Upper lobe of right lung (tissue), 1 donor: ENCODE measurements around the gene ARMC9. TPM values are rescaled to one million over a fixed set of nuclear protein-coding genes. Genes with fewer than 3 reads are reported as not detected.

Experiments
- ATAC-seq: fragments of 200-7000 bp; cut with Tn5 transposase; one replicate; pipeline ENCODE4 v1.9.1; 2020; ENCODE audit warnings: mild to moderate bottlenecking, moderate library complexity
- DNase-seq: peaks from one replicate; pipeline ENCODE4 v3.0.0-alpha.2; 2020
- H3K27ac ChIP-seq: fragments of 200-600 bp; one replicate; pipeline ENCODE4 v1.8.0; 2022
- H3K27me3 ChIP-seq: fragments of 200-600 bp; one replicate; pipeline ENCODE4 v1.8.0; 2022; ENCODE audit warnings: mild to moderate bottlenecking
- H3K36me3 ChIP-seq: fragments of 200-600 bp; one replicate; pipeline ENCODE4 v1.8.0; 2022
- H3K4me1 ChIP-seq: fragments of 200-600 bp; one replicate; pipeline ENCODE4 v1.8.0; 2022
- H3K4me3 ChIP-seq: fragments of 200-600 bp; one replicate; pipeline ENCODE4 v1.8.0; 2022; ENCODE audit warnings: mild to moderate bottlenecking
- H3K9me3 ChIP-seq: fragments of 200-600 bp; one replicate; pipeline ENCODE4 v1.8.0; 2022
- intact Hi-C: fragments of 100-400 bp; cut with DNase I; formaldehyde crosslinking; loops from one replicate; pipeline ENCODE4 v1.11.0; 2022
- total RNA-seq: library from RNA; stranded (reverse); fragmentation: NEBNext Ultra II Directional; extraction: Animal tissue kit (Norgen Biotek cat#: 25700); gene quantifications from one replicate; pipeline ENCODE4 v1.2.1, GENCODE V29; 2021
- TF ChIP-seq, protein P1 (sequence below): fragments of 200-600 bp; IDR thresholded peaks from one replicate; pipeline ENCODE4 v1.8.0; 2022; ENCODE audit warnings: antibody characterized with exemption
- donor health status: DM: no; HTN: yes; CAD: no; lungs with severe emphysema.

ARMC9 gene
- total RNA-seq, 1 donor from 2014 or later: 37.1 TPM

DNA sequence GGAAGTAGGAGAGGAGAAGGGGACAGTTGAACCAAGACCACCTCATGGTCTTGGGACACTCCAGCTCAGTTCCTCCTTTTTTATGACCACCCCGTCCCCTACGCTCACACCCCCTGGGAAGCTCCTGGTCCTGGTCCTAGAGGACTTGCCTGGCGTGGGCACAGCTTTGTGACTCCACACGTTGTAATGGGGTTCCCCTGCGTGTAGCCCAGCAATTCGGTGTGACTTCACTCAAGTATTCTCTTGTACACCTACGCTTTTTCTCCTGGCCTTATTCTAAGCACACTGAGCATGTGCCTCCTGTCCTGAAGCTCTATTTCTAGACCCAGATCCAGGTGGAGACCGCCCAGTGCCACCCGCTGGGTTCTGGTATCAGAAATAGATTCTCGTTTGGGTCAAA is 161.0 kb downstream of the ARMC9 start:
- no peak overlapping the region for H3K27ac ChIP-seq
- ATAC-seq (no peak), DNase-seq (no peak)
- TF ChIP-seq, protein P1, sequence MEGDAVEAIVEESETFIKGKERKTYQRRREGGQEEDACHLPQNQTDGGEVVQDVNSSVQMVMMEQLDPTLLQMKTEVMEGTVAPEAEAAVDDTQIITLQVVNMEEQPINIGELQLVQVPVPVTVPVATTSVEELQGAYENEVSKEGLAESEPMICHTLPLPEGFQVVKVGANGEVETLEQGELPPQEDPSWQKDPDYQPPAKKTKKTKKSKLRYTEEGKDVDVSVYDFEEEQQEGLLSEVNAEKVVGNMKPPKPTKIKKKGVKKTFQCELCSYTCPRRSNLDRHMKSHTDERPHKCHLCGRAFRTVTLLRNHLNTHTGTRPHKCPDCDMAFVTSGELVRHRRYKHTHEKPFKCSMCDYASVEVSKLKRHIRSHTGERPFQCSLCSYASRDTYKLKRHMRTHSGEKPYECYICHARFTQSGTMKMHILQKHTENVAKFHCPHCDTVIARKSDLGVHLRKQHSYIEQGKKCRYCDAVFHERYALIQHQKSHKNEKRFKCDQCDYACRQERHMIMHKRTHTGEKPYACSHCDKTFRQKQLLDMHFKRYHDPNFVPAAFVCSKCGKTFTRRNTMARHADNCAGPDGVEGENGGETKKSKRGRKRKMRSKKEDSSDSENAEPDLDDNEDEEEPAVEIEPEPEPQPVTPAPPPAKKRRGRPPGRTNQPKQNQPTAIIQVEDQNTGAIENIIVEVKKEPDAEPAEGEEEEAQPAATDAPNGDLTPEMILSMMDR: no peak
- H3K4me3 ChIP-seq: no peak overlapping the region
- H3K4me1 ChIP-seq: peaks cover 4% of the 10 kb centered on the region
- no peaks in the 10 kb centered on the region for H3K9me3 ChIP-seq
- no peaks in the 10 kb centered on the region for H3K36me3 ChIP-seq
- H3K27me3 ChIP-seq: no peaks in the 10 kb centered on the region
- intact Hi-C loops: no loop called here

DNA sequence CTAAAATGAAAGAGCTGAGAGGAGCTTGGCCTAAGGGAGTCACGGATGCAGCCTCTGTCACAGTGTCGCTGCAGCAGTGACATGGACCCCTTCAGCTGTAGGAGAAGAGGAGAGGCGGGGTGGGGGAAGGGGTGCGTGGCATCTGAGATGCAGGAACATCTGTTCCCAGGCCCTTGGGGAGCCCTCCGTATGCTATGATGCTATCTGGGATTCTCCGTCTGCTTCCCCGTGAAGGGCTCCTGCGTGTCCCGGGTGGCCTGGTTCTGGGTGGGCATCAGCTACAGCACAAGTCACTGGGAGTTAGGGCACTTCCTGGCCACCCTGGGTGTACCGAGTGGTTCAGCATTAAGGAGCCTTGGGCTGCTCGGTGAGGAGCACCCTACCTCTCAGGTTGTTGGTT is 161.5 kb downstream of the ARMC9 start:
- no peak for DNase-seq
- intact Hi-C loops: no loop called here
- H3K36me3 ChIP-seq: no peaks in the 10 kb centered on the region
- peaks cover 4% of the 10 kb centered on the region for H3K4me1 ChIP-seq
- ATAC-seq: no peak
- no peak overlapping the region for H3K4me3 ChIP-seq
- no peaks in the 10 kb centered on the region for H3K27me3 ChIP-seq
- TF ChIP-seq, protein P1: no peak
- H3K9me3 ChIP-seq: no peaks in the 10 kb centered on the region
- H3K27ac ChIP-seq: no peak overlapping the region

DNA sequence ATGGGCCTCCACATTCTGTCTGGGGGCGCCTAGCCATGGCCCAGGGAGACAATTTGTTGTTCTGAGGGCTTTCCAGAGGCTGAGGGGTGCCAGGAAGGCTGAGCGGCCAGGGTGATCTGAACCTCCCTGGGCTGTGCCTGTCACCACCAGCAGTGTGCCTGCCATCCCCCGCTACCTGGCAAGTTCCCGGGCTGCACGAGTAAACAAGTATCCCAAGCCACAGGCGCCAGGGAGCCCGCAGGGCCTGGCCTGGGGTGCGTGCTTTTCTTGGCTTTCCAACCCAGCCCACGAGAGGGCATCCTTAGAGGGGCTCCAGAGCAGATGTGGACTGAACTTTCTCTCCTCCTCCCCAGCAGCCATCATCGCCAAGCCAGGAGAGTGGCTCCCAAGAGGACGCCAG is 162.0 kb downstream of the ARMC9 start:
- peaks cover 4% of the 10 kb centered on the region for H3K4me1 ChIP-seq
- no peak overlapping the region for H3K4me3 ChIP-seq
- TF ChIP-seq, protein P1: no peak
- H3K36me3 ChIP-seq: no peaks in the 10 kb centered on the region
- no peaks in the 10 kb centered on the region for H3K9me3 ChIP-seq
- H3K27ac ChIP-seq: no peak overlapping the region
- ATAC-seq: no peak
- DNase-seq: no peak
- no peaks in the 10 kb centered on the region for H3K27me3 ChIP-seq
- intact Hi-C loops: no loop called here

DNA sequence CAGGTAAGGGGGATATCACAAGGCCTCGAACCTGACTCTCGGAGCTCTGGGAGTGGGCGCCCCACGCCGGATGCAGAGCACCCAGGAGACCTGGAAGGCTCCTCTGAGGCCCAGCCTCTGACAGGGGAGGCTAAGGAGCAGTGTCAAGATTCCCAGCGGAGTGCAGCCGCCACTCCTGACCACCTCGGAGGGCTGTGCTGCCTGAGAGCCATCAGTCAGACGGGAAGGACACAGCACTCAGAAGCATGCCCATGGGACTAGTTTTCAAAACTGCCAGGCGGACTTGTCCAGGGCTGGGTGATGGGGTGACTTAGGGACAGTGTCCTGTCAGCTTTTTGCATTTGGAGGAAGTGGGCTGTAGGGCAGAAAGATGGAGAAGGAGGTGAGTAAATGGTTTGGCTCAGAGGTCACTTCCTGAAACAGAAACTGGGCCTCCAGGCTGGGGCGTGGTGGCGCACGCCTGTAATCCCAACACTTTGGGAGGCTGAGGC is 162.5 kb downstream of the ARMC9 start:
- no peak overlapping the region for H3K4me3 ChIP-seq
- peaks cover 4% of the 10 kb centered on the region for H3K4me1 ChIP-seq
- peak overlapping the region; percentile 55 for H3K27ac ChIP-seq
- TF ChIP-seq, protein P1: no peak
- no peaks in the 10 kb centered on the region for H3K27me3 ChIP-seq
- H3K36me3 ChIP-seq: no peaks in the 10 kb centered on the region
- intact Hi-C loops: no loop called here
- ATAC-seq: peak; percentile 50
- no peak for DNase-seq
- no peaks in the 10 kb centered on the region for H3K9me3 ChIP-seq

DNA sequence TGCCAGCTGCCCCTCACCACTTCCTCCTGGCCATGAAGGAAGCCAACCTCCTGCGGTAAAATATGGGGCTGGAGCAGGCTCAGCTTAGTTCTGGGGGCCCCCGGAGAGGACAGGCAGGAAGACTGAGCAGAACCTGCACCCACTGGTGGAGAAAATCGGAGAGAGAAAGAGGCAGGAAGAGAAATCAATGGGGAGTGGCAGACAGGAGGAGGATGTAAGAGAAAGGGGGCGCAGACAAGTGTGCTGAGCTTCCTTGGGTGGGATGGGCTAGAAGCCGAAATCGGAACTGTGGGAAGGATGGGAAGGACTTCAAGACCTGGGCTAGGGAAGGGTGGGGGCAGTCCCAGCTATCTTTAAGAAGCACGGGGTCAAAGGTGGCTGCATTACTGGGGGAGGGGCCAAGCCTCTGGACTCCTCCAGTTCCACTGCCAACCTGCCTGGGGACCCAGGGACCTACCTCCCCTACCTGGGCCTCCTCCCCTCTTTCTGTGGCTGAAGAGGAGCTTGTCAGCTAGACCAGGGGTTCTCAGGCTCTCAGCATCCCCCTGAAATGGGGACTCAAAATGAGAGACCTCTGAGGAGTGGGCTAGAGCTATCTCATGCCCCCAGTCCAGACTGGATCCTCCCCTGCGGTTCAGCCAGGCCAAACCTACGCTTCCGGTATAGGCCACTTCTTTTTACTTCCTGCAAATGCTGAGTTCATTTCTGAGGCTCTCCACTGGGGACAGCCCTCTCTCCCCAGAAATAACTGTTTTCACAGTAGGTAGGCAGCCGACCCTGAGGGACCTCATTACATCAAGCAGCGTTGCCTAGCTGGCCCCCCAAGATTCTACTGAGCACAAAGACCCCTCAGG is 163.5 kb downstream of the ARMC9 start:
- DNase-seq: peak; percentile 84
- intact Hi-C loops: no loop called here

More for the DNA sequence above, 163.5 kb downstream of the ARMC9 start:
- peaks cover 4% of the 10 kb centered on the region for H3K4me1 ChIP-seq
- no peaks in the 10 kb centered on the region for H3K36me3 ChIP-seq
- no peaks in the 10 kb centered on the region for H3K27me3 ChIP-seq
- H3K4me3 ChIP-seq: no peak overlapping the region
- H3K27ac ChIP-seq: peak overlapping the region; percentile 55
- TF ChIP-seq, protein P1: peak; percentile 13
- peak; percentile 82 for ATAC-seq
- no peaks in the 10 kb centered on the region for H3K9me3 ChIP-seq
